ENCODE data around the gene DNAH8. TPM values are rescaled to one million over a fixed set of nuclear protein-coding genes. Genes with fewer than 3 reads are reported as not detected.

The DNAH8 gene
- total and polyA plus RNA-seq, 2 experiments from 2014 or later, result 0.03 to 0.15 TPM

GRCh38 chr6:38750968-38751615, 36.0 kb downstream of the DNAH8 start:
- no peak for TF ChIP-seq EZH2 (IDR thresholded peaks at IDR 0.05; ENCODE audit: borderline replicate concordance)
- no peak for TF ChIP-seq EZH2phosphoT487 (IDR thresholded peaks at IDR 0.05; ENCODE audit: low read depth, severe bottlenecking, unreplicated experiment)
- no peak for TF ChIP-seq CTCF (IDR thresholded peaks at IDR 0.05; ENCODE audit: poor library complexity)
- H3K36me3 ChIP-seq (replicated peaks; ENCODE audit: insufficient read depth, low read depth), result no peaks in the 10 kb centered on the region
- no peaks in the 10 kb centered on the region for H3K9me2 ChIP-seq (replicated peaks; ENCODE audit: insufficient read depth)
- H3K4me1 ChIP-seq (ENCODE audit: insufficient read depth), result no peaks in the 10 kb centered on the region
- no peak overlapping the region for H3K4me3 ChIP-seq
- no peaks in the 10 kb centered on the region for H3K79me2 ChIP-seq
- H3K4me2 ChIP-seq, result no peak overlapping the region
- 39% methylated on average over 1 of the region's 1 CpG for WGBS (ENCODE audit: low lambda C conversion rate, missing lambda C conversion rate)
- H3K9me3 ChIP-seq (ENCODE audit: low read depth), result no peaks in the 10 kb centered on the region
- no peak overlapping the region for H2AFZ ChIP-seq
- no peaks in the 10 kb centered on the region for H3K27me3 ChIP-seq
- no peak overlapping the region for H3K27ac ChIP-seq
- no peaks in the 10 kb centered on the region for H4K20me1 ChIP-seq (ENCODE audit: insufficient read depth, poor library complexity, severe bottlenecking)
- DNase-seq (ENCODE audit: low spot score), result no peak

DNA sequence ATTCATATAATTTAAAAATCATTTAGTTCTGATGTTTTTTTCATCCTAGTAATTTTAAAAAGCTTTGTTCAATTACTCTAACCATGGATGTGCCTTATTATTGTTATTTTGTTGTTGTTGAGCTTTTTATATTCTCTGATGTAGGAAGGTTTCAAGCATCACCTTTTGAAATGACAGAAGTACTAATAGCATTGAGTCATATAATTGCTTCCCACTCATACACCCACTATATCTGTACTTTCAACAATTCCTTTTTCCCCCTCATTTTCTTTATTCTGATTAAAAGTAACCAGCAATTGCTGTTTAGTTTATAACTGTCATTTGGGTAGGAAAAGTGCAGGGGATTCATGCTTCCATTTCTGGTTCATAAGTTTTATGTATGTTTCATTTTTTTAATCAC, 38.6 kb downstream of the DNAH8 start:
- H4K20me1 ChIP-seq (ENCODE audit: insufficient read depth, poor library complexity, severe bottlenecking), result no peaks in the 10 kb centered on the region
- no peak overlapping the region for H3K4me3 ChIP-seq
- no peak for TF ChIP-seq EZH2 (IDR thresholded peaks at IDR 0.05; ENCODE audit: borderline replicate concordance)
- no peak overlapping the region for H2AFZ ChIP-seq
- H3K9me3 ChIP-seq (ENCODE audit: low read depth), result no peaks in the 10 kb centered on the region
- no peak overlapping the region for H3K27ac ChIP-seq
- DNase-seq (ENCODE audit: low spot score), result no peak
- H3K79me2 ChIP-seq, result no peaks in the 10 kb centered on the region
- no peaks in the 10 kb centered on the region for H3K4me1 ChIP-seq (ENCODE audit: insufficient read depth)
- no peaks in the 10 kb centered on the region for H3K27me3 ChIP-seq
- no peak overlapping the region for H3K4me2 ChIP-seq
- no peaks in the 10 kb centered on the region for H3K36me3 ChIP-seq (replicated peaks; ENCODE audit: insufficient read depth, low read depth)
- H3K9me2 ChIP-seq (replicated peaks; ENCODE audit: insufficient read depth), result no peaks in the 10 kb centered on the region

GRCh38 chr6:38755207-38755606, 40.1 kb downstream of the DNAH8 start:
- Histone ChIP-seq H3K4me2 (no peak overlapping the region), H3K27ac (peak overlapping the region; percentile 29), H2AFZ (no peak overlapping the region), H3K9me2 (replicated peaks; ENCODE audit: insufficient read depth) (no peaks in the 10 kb centered on the region), H3K4me1 (ENCODE audit: insufficient read depth) (no peaks in the 10 kb centered on the region), H3K4me3 (no peak overlapping the region), H3K27me3 (no peaks in the 10 kb centered on the region), H3K9me3 (ENCODE audit: low read depth) (no peaks in the 10 kb centered on the region), H3K36me3 (replicated peaks; ENCODE audit: insufficient read depth, low read depth) (no peaks in the 10 kb centered on the region), H3K79me2 (no peaks in the 10 kb centered on the region), H4K20me1 (ENCODE audit: insufficient read depth, poor library complexity, severe bottlenecking) (no peaks in the 10 kb centered on the region)
- WGBS (ENCODE audit: low lambda C conversion rate, missing lambda C conversion rate), result 58% methylated on average over 3 of the region's 3 CpGs
- no peak for DNase-seq (ENCODE audit: low spot score)
- TF ChIP-seq EZH2phosphoT487 (IDR thresholded peaks at IDR 0.05; ENCODE audit: low read depth, severe bottlenecking, unreplicated experiment) (no peak), EZH2 (IDR thresholded peaks at IDR 0.05; ENCODE audit: borderline replicate concordance) (no peak), CTCF (IDR thresholded peaks at IDR 0.05; ENCODE audit: poor library complexity) (no peak)

- Histone ChIP-seq H3K27me3 (no peaks in the 10 kb centered on the region), H3K4me3 (no peak overlapping the region), H2AFZ (no peak overlapping the region), H3K9me2 (replicated peaks; ENCODE audit: insufficient read depth) (no peaks in the 10 kb centered on the region), H3K4me1 (ENCODE audit: insufficient read depth) (no peaks in the 10 kb centered on the region), H3K4me2 (no peak overlapping the region), H3K36me3 (replicated peaks; ENCODE audit: insufficient read depth, low read depth) (no peaks in the 10 kb centered on the region), H3K9me3 (ENCODE audit: low read depth) (no peaks in the 10 kb centered on the region), H3K79me2 (no peaks in the 10 kb centered on the region), H3K27ac (peak overlapping the region; percentile 29), H4K20me1 (ENCODE audit: insufficient read depth, poor library complexity, severe bottlenecking) (no peaks in the 10 kb centered on the region)
- no peak for TF ChIP-seq CTCF (IDR thresholded peaks at IDR 0.05; ENCODE audit: poor library complexity)
- no peak for TF ChIP-seq EZH2phosphoT487 (IDR thresholded peaks at IDR 0.05; ENCODE audit: low read depth, severe bottlenecking, unreplicated experiment)
- no peak for TF ChIP-seq EZH2 (IDR thresholded peaks at IDR 0.05; ENCODE audit: borderline replicate concordance)
- no peak for DNase-seq (ENCODE audit: low spot score)
- 77% methylated on average over 2 of the region's 2 CpGs for WGBS (ENCODE audit: low lambda C conversion rate, missing lambda C conversion rate)
These were observed 40.8 kb downstream of the DNAH8 start for GRCh38 chr6:38755874-38756273.
